HL-60/S4 treated with phorbol 12-myristate 13-acetate at 8.2 ng/mL for 4 days and 3 days (cell line): ENCODE results near the gene NBPF1.
"Not testable (repeated sequence)": the region's sequence is repeated elsewhere in the genome, so short reads cannot be mapped to it uniquely, and the experiment has no call there.

Experiments used
- in situ Hi-C: fragments of 300-500 bp; cut with MboI; formaldehyde crosslinking; loops from 2 replicates; pipeline ENCODE4 v1.15.0; 2022; ENCODE audit warnings: low sequenced_read_pairs

NBPF1 gene

GRCh38 chr1:16557034-16557433, 56.3 kb downstream of the NBPF1 start:
- in situ Hi-C loops, result not testable (repeated sequence)

- in situ Hi-C loops, result not testable (repeated sequence)
Measured at GRCh38 chr1:16553244-16553643, 60.1 kb downstream of the NBPF1 start.

GRCh38 chr1:16550212-16550918, 63.0 kb downstream of the NBPF1 start:
- in situ Hi-C loops, result not testable (repeated sequence)

GRCh38 chr1:16549545-16549944, 63.8 kb downstream of the NBPF1 start:
- in situ Hi-C loops, result not testable (repeated sequence)

- in situ Hi-C loops, result not testable (repeated sequence)
Measured at GRCh38 chr1:16547502-16548241, 65.7 kb downstream of the NBPF1 start.

GRCh38 chr1:16545682-16546095, 67.7 kb downstream of the NBPF1 start:
- in situ Hi-C loops, result not testable (repeated sequence)

GRCh38 chr1:16540421-16540893, 72.9 kb downstream of the NBPF1 start:
- in situ Hi-C loops, result not testable (repeated sequence)

- in situ Hi-C loops, result not testable (repeated sequence)
Measured at GRCh38 chr1:16537528-16537927, 75.8 kb downstream of the NBPF1 start.

- in situ Hi-C loops, result not testable (repeated sequence)
Measured at GRCh38 chr1:16536796-16537195, 76.6 kb downstream of the NBPF1 start.

- in situ Hi-C loops, result not testable (repeated sequence)
Measured at GRCh38 chr1:16535898-16536297, 77.5 kb downstream of the NBPF1 start.

GRCh38 chr1:16535487-16535886, 77.9 kb downstream of the NBPF1 start:
- in situ Hi-C loops, result not testable (repeated sequence)

- in situ Hi-C loops, result not testable (repeated sequence)
Measured at GRCh38 chr1:16534829-16535456, 78.4 kb downstream of the NBPF1 start.

- in situ Hi-C loops, result not testable (repeated sequence)
Measured at GRCh38 chr1:16534239-16534828, 79.0 kb downstream of the NBPF1 start.

- in situ Hi-C loops, result not testable (repeated sequence)
Measured at GRCh38 chr1:16532235-16532991, 81.0 kb downstream of the NBPF1 start.

GRCh38 chr1:16528338-16528737, 85.0 kb downstream of the NBPF1 start:
- in situ Hi-C loops, result not testable (repeated sequence)

GRCh38 chr1:16525769-16526168, 87.6 kb downstream of the NBPF1 start:
- in situ Hi-C loops, result not testable (repeated sequence)

GRCh38 chr1:16521679-16522078, 91.7 kb downstream of the NBPF1 start:
- in situ Hi-C loops, result not testable (repeated sequence)

- in situ Hi-C loops, result no loop called here
Measured at GRCh38 chr1:16521288-16521583, 92.1 kb downstream of the NBPF1 start.

- in situ Hi-C loops, result not testable (repeated sequence)
Measured at GRCh38 chr1:16520435-16521287, 92.7 kb downstream of the NBPF1 start.
